ENCODE data around the gene ABCC6.
"Not testable (repeated sequence)": the region's sequence is repeated elsewhere in the genome, so short reads cannot be mapped to it uniquely, and the experiment has no call there.

The ABCC6 gene

GRCh38 chr16:16222850-16223661, at the start of gene ABCC6:
Gene ABCC6 (minus strand): TSS chr16:16223494. CDS start chr16:16223434, 60 bp downstream.
- not testable (repeated sequence) for DNase-seq (ENCODE audit: low spot score)

GRCh38 chr16:16272573-16273221, 49.4 kb upstream of the ABCC6 start:
- not testable (repeated sequence) for DNase-seq (ENCODE audit: low spot score)

- not testable (repeated sequence) for DNase-seq (ENCODE audit: low spot score)
Measured at GRCh38 chr16:16271658-16272057, 48.4 kb upstream of the ABCC6 start.

- DNase-seq (ENCODE audit: low spot score) = not testable (repeated sequence)
Measured at GRCh38 chr16:16268185-16268808, 45.0 kb upstream of the ABCC6 start.

GRCh38 chr16:16267708-16268107, 44.4 kb upstream of the ABCC6 start:
- not testable (repeated sequence) for DNase-seq (ENCODE audit: low spot score)

- DNase-seq (ENCODE audit: low spot score) = not testable (repeated sequence)
Measured at GRCh38 chr16:16265044-16265443, 41.8 kb upstream of the ABCC6 start.

- not testable (repeated sequence) for DNase-seq (ENCODE audit: low spot score)
Measured at GRCh38 chr16:16263947-16264346, 40.7 kb upstream of the ABCC6 start.

GRCh38 chr16:16262954-16263555, 39.8 kb upstream of the ABCC6 start:
- not testable (repeated sequence) for DNase-seq (ENCODE audit: low spot score)

GRCh38 chr16:16259971-16260370, 36.7 kb upstream of the ABCC6 start:
- not testable (repeated sequence) for DNase-seq (ENCODE audit: low spot score)

- DNase-seq (ENCODE audit: low spot score) = not testable (repeated sequence)
Measured at GRCh38 chr16:16258822-16259221, 35.5 kb upstream of the ABCC6 start.

GRCh38 chr16:16257301-16257923, 34.1 kb upstream of the ABCC6 start:
- not testable (repeated sequence) for DNase-seq (ENCODE audit: low spot score)

GRCh38 chr16:16252377-16252776, 29.1 kb upstream of the ABCC6 start:
- not testable (repeated sequence) for DNase-seq (ENCODE audit: low spot score)

- DNase-seq (ENCODE audit: low spot score) = not testable (repeated sequence)
Measured at GRCh38 chr16:16249621-16250330, 26.5 kb upstream of the ABCC6 start.

- not testable (repeated sequence) for DNase-seq (ENCODE audit: low spot score)
Measured at GRCh38 chr16:16247439-16247838, 24.1 kb upstream of the ABCC6 start.

- DNase-seq (ENCODE audit: low spot score) = not testable (repeated sequence)
Measured at GRCh38 chr16:16246578-16247262, 23.4 kb upstream of the ABCC6 start.

- DNase-seq (ENCODE audit: low spot score) = not testable (repeated sequence)
Measured at GRCh38 chr16:16243886-16244285, 20.6 kb upstream of the ABCC6 start.

- not testable (repeated sequence) for DNase-seq (ENCODE audit: low spot score)
Measured at GRCh38 chr16:16240667-16241066, 17.4 kb upstream of the ABCC6 start.

GRCh38 chr16:16237738-16238137, 14.4 kb upstream of the ABCC6 start:
- DNase-seq (ENCODE audit: low spot score) = not testable (repeated sequence)

GRCh38 chr16:16237071-16237470, 13.8 kb upstream of the ABCC6 start:
- DNase-seq (ENCODE audit: low spot score) = not testable (repeated sequence)

GRCh38 chr16:16232692-16233061, 9.4 kb upstream of the ABCC6 start:
- not testable (repeated sequence) for DNase-seq (ENCODE audit: low spot score)

All from RKO (cell line).